CD14-positive monocyte (primary cell): Measurements from ENCODE around the gene GASK1B. TPM values are rescaled to one million over a fixed set of nuclear protein-coding genes. Genes with fewer than 3 reads are reported as not detected.

Source experiments
- DNase-seq, 3 donors: peaks; one replicate each; pipeline ENCODE4 v3.0.0-alpha.2; 2011 to 2022
- H2AFZ ChIP-seq: 2 replicates; pipeline ENCODE4 v1.6.0; 2012; ENCODE audit warnings: mild to moderate bottlenecking, low read depth, low read length, inconsistent platforms; ENCODE audit not compliant: insufficient read depth, poor library complexity, severe bottlenecking
- H3K27ac ChIP-seq, 2 donors: 1 replicate in 1 of 2; 2 replicates in 1 of 2; pipeline ENCODE4 v1.5.1; 2012 to 2013; ENCODE audit warnings: low read length in 2 of 2, control low read depth in 1 of 2, inconsistent platforms in 1 of 2, low read depth in 1 of 2, mild to moderate bottlenecking in 1 of 2
- H3K27me3 ChIP-seq, 2 donors: one replicate each; pipeline versions ENCODE4 v1.6.0 to v1.6.1; 2011 to 2013; ENCODE audit warnings: low read length in 2 of 2; ENCODE audit not compliant: control insufficient read depth in 2 of 2, insufficient read depth in 2 of 2
- H3K36me3 ChIP-seq, 2 donors: replicated peaks in 1 of 2; 1 replicate in 1 of 2; 2 replicates in 1 of 2; pipeline versions ENCODE4 v1.5.1 to v1.6.1; 2012 to 2013; ENCODE audit warnings: low read length in 2 of 2, control low read depth in 1 of 2, inconsistent platforms in 1 of 2, mild to moderate bottlenecking in 1 of 2; ENCODE audit not compliant: insufficient read depth in 2 of 2, control insufficient read depth in 1 of 2
- H3K4me1 ChIP-seq, 2 donors: 1 replicate in 1 of 2; 2 replicates in 1 of 2; pipeline versions ENCODE4 v1.5.1 to v1.6.1; 2012 to 2013; ENCODE audit warnings: low read length in 2 of 2, control low read depth in 1 of 2, inconsistent platforms in 1 of 2, mild to moderate bottlenecking in 1 of 2, moderate library complexity in 1 of 2; ENCODE audit not compliant: insufficient read depth in 2 of 2, control insufficient read depth in 1 of 2
- H3K4me2 ChIP-seq: replicated peaks from 2 replicates; pipeline ENCODE3; 2012; ENCODE audit warnings: low read length, moderate library complexity, mild to moderate bottlenecking; ENCODE audit not compliant: poor library complexity, severe bottlenecking; ENCODE audit errors: extremely low read depth
- H3K4me3 ChIP-seq, 3 experiments: fragments of 200-600 bp in 1 of 3; sonication (generic) in 1 of 3; replicated peaks in 1 of 3; 1 replicate in 2 of 3; 2 replicates in 1 of 3; pipeline ENCODE4 v1.5.1; 2011 to 2013; ENCODE audit warnings: low read length in 3 of 3, mild to moderate bottlenecking in 3 of 3, control low read depth in 2 of 3, low read depth in 2 of 3, inconsistent platforms in 1 of 3, moderate library complexity in 1 of 3
- H3K79me2 ChIP-seq: 2 replicates; pipeline ENCODE4 v1.6.0; 2012; ENCODE audit warnings: mild to moderate bottlenecking, control low read depth, inconsistent platforms, low read length, moderate library complexity; ENCODE audit not compliant: insufficient read depth
- H3K9ac ChIP-seq: 2 replicates; pipeline ENCODE4 v1.6.0; 2017; ENCODE audit warnings: low read length, mild to moderate bottlenecking; ENCODE audit not compliant: insufficient read depth, poor library complexity, severe bottlenecking
- H3K9me3 ChIP-seq, 2 donors: replicated peaks in 1 of 2; 1 replicate in 1 of 2; 2 replicates in 1 of 2; pipeline versions ENCODE4 v1.5.1 to v1.6.1; 2012 to 2013; ENCODE audit warnings: low read length in 2 of 2, control low read depth in 1 of 2; ENCODE audit not compliant: control insufficient read depth in 1 of 2, insufficient read depth in 1 of 2
- H4K20me1 ChIP-seq: 2 replicates; pipeline ENCODE4 v1.6.0; 2012; ENCODE audit warnings: mild to moderate bottlenecking, low read length, control low read depth, moderate library complexity; ENCODE audit not compliant: insufficient read depth
- H3K27ac Mint-ChIP-seq, 7 donors: one replicate each; pipeline ENCODE4 v1.8.0; 2020; ENCODE audit warnings: mild to moderate bottlenecking in 7 of 7, mixed read lengths in 7 of 7, moderate library complexity in 6 of 7, inconsistent platforms in 2 of 7
- H3K27me3 Mint-ChIP-seq, 3 donors: one replicate each; pipeline ENCODE4 v1.8.0; 2021 to 2022; ENCODE audit warnings: low read depth in 3 of 3, mild to moderate bottlenecking in 3 of 3, mixed read lengths in 3 of 3, moderate library complexity in 3 of 3, inconsistent platforms in 1 of 3
- H3K36me3 Mint-ChIP-seq, 2 donors: one replicate each; pipeline ENCODE4 v1.8.0; 2020; ENCODE audit warnings: mixed read lengths in 2 of 2, inconsistent platforms in 1 of 2, mild to moderate bottlenecking in 1 of 2
- H3K4me1 Mint-ChIP-seq: one replicate; pipeline ENCODE4 v1.8.0; 2020; ENCODE audit warnings: mild to moderate bottlenecking, mixed read lengths
- H3K4me3 Mint-ChIP-seq, 2 donors: one replicate each; pipeline ENCODE4 v1.8.0; 2020; ENCODE audit warnings: mild to moderate bottlenecking in 2 of 2, mixed read lengths in 2 of 2, moderate library complexity in 1 of 2
- H3K9me3 Mint-ChIP-seq, 7 donors: one replicate each; pipeline ENCODE4 v1.8.0; 2020 to 2022; ENCODE audit warnings: mixed read lengths in 7 of 7, mild to moderate bottlenecking in 6 of 7, moderate library complexity in 6 of 7, inconsistent platforms in 2 of 7
- CTCF ChIP-seq: fragments of 200-600 bp; IDR thresholded peaks from one replicate; pipeline ENCODE4 v1.8.0; 2022; ENCODE audit warnings: antibody characterized with exemption, mild to moderate bottlenecking
- WGBS: methylation state at CpG from one replicate; pipeline ENCODE4 v1.1.5; 2013; ENCODE audit warnings: missing lambda C conversion rate; ENCODE audit not compliant: insufficient coverage; 5-methylcytosine and 5-hydroxymethylcytosine counted together
- intact Hi-C, 2 donors: fragments of 100-400 bp; cut with micrococcal nuclease; formaldehyde crosslinking; loops; one replicate each; pipeline versions ENCODE4 v1.15.0 to v1.15.1; 2023
- polyA plus RNA-seq, 3 donors: library from polyadenylated mRNA; depleted of rRNA in 1 of 3; unstranded in 2 of 3; stranded (reverse) in 1 of 3; fragments of 300-500 nt in 2 of 3; fragments of >200 nt in 1 of 3; fragmentation: Illumina TruSeq in 2 of 3; gene quantifications; 1 replicate in 2 of 3; 2 replicates in 1 of 3; pipeline ENCODE4 v1.2.3, GENCODE V29; 2012 to 2021

Gene GASK1B
- polyA plus RNA-seq, 3 donors, result 34.4 to 106 (median 82.2) TPM

GRCh38 chr4:158192439-158193158, 19.8 kb upstream of the GASK1B start:
- H3K9ac ChIP-seq, result no peak overlapping the region
- H3K4me3 ChIP-seq, result no peak overlapping the region
- H3K4me1 ChIP-seq, result peaks cover 0 to 2% of the 10 kb centered on the region in 2 donors
- no peak for DNase-seq
- Mint-ChIP-seq H3K27ac (peak overlapping the region in 5 of 7 donors; percentile 1 to 80 (median 43)), H3K36me3 (peaks cover 54 to 82% of the 10 kb centered on the region in 2 donors), H3K4me1 (peaks cover 15% of the 10 kb centered on the region), H3K4me3 (no peak overlapping the region), H3K27me3 (no peaks in the 10 kb centered on the region), H3K9me3 (peaks cover 0 to 3% (median 0%) of the 10 kb centered on the region in 7 donors)
- no peaks in the 10 kb centered on the region for H3K79me2 ChIP-seq
- H3K4me2 ChIP-seq, result no peak overlapping the region
- H3K36me3 ChIP-seq, result peaks cover 0 to 81% of the 10 kb centered on the region in 2 donors
- intact Hi-C loops, result no loop called here
- WGBS, result 78% methylated on average over 3 of the region's 5 CpGs
- H2AFZ ChIP-seq, result no peak overlapping the region
- H3K27me3 ChIP-seq, result no peaks in the 10 kb centered on the region
- no peak for TF ChIP-seq CTCF
- H3K9me3 ChIP-seq, result no peaks in the 10 kb centered on the region
- no peaks in the 10 kb centered on the region for H4K20me1 ChIP-seq
- peak overlapping the region in 1 of 2 donors; percentile 23 for H3K27ac ChIP-seq

- H3K79me2 ChIP-seq, result no peaks in the 10 kb centered on the region
- WGBS, result 100% methylated on average over 1 of the region's 2 CpGs
- peak overlapping the region in 1 of 2 donors; percentile 37 for H3K27ac ChIP-seq
- H3K9ac ChIP-seq, result no peak overlapping the region
- no peaks in the 10 kb centered on the region for H4K20me1 ChIP-seq
- no peak for DNase-seq
- H3K4me1 ChIP-seq, result peaks cover 0 to 2% of the 10 kb centered on the region in 2 donors
- no peaks in the 10 kb centered on the region for H3K9me3 ChIP-seq
- Mint-ChIP-seq H3K4me3 (no peak overlapping the region), H3K36me3 (peaks cover 61 to 88% of the 10 kb centered on the region in 2 donors), H3K27ac (peak overlapping the region in 2 of 7 donors; percentile 25), H3K27me3 (no peaks in the 10 kb centered on the region), H3K9me3 (peaks cover 0 to 3% (median 0%) of the 10 kb centered on the region in 7 donors), H3K4me1 (peaks cover 15% of the 10 kb centered on the region)
- H3K27me3 ChIP-seq, result no peaks in the 10 kb centered on the region
- intact Hi-C loops, result no loop called here
- no peak overlapping the region for H2AFZ ChIP-seq
- no peak for TF ChIP-seq CTCF
- no peak overlapping the region for H3K4me3 ChIP-seq
- H3K36me3 ChIP-seq, result peaks cover 14 to 81% of the 10 kb centered on the region in 2 donors
- no peak overlapping the region for H3K4me2 ChIP-seq
Measured at GRCh38 chr4:158190718-158191117, 17.9 kb upstream of the GASK1B start.
